Fibroblast of skin of left biceps (primary cell): ENCODE measurements around the gene ACTRT2.

ENCODE experiments used
- DNase-seq, 2 experiments: peaks; one replicate each; pipeline ENCODE4 v3.0.0-alpha.2; 2013; ENCODE audit warnings: low read depth in 2 of 2

Gene ACTRT2

GRCh38 chr1:3017440-3018050 is 3.7 kb upstream of the ACTRT2 start:
- DNase-seq: no peak

- DNase-seq: no peak
Measured at GRCh38 chr1:3018051-3018471, 3.2 kb upstream of the ACTRT2 start.

GRCh38 chr1:3018576-3018975 is 2.7 kb upstream of the ACTRT2 start:
- no peak for DNase-seq

GRCh38 chr1:3019007-3019515 is 2.2 kb upstream of the ACTRT2 start:
- DNase-seq: no peak

- DNase-seq: no peak
Measured at GRCh38 chr1:3019516-3020051, 1.7 kb upstream of the ACTRT2 start.

GRCh38 chr1:3020263-3020909 is 881 bp upstream of the ACTRT2 start:
- DNase-seq: no peak

GRCh38 chr1:3021801-3022401 is 634 bp downstream of the ACTRT2 start:
- DNase-seq: no peak

- DNase-seq: no peak
Measured at GRCh38 chr1:3022511-3022973, 1.3 kb downstream of the ACTRT2 start.

- DNase-seq: no peak
Measured at GRCh38 chr1:3022976-3023375, 1.7 kb downstream of the ACTRT2 start.

- DNase-seq: no peak
Measured at GRCh38 chr1:3024019-3024418, 2.8 kb downstream of the ACTRT2 start.

GRCh38 chr1:3024588-3024987 is 3.3 kb downstream of the ACTRT2 start:
- no peak for DNase-seq

- DNase-seq: no peak
Measured at GRCh38 chr1:3026124-3026523, 4.9 kb downstream of the ACTRT2 start.

GRCh38 chr1:3026581-3027391 is 5.5 kb downstream of the ACTRT2 start:
- DNase-seq: no peak

- no peak for DNase-seq
Measured at GRCh38 chr1:3027611-3028371, 6.5 kb downstream of the ACTRT2 start.

- DNase-seq: no peak
Measured at GRCh38 chr1:3028531-3029282, 7.4 kb downstream of the ACTRT2 start.

GRCh38 chr1:3029481-3029961 is 8.3 kb downstream of the ACTRT2 start:
- DNase-seq: no peak

- no peak for DNase-seq
Measured at GRCh38 chr1:3029991-3030662, 8.9 kb downstream of the ACTRT2 start.

GRCh38 chr1:3030663-3031381 is 9.6 kb downstream of the ACTRT2 start:
- no peak for DNase-seq
